Thyroid gland (tissue), 4 donors: ENCODE measurements around the gene AR.

ENCODE experiments used
- POLR2A ChIP-seq, 2 donors: fragments of 450-650 bp; IDR thresholded peaks; one replicate each; pipeline ENCODE4 v1.6.1; 2017; ENCODE audit warnings: antibody characterized with exemption in 2 of 2, mild to moderate bottlenecking in 2 of 2, moderate library complexity in 1 of 2
- TF ChIP-seq, protein P1 (sequence below), 6 experiments: fragments of 200-600 bp in 3 of 6; fragments of 450-650 bp in 3 of 6; sonication (generic) in 3 of 6; IDR thresholded peaks; one replicate each; pipeline ENCODE4 v1.5.1; 2016 to 2019; ENCODE audit warnings: antibody characterized with exemption in 6 of 6, mild to moderate bottlenecking in 2 of 6, inconsistent platforms in 1 of 6, moderate library complexity in 1 of 6

GRCh38 chrX:67613366-67613765 lies 69.5 kb downstream of the AR start:
- TF ChIP-seq POLR2A (IDR thresholded peaks at IDR 0.05) = no peak
- TF ChIP-seq, protein P1, sequence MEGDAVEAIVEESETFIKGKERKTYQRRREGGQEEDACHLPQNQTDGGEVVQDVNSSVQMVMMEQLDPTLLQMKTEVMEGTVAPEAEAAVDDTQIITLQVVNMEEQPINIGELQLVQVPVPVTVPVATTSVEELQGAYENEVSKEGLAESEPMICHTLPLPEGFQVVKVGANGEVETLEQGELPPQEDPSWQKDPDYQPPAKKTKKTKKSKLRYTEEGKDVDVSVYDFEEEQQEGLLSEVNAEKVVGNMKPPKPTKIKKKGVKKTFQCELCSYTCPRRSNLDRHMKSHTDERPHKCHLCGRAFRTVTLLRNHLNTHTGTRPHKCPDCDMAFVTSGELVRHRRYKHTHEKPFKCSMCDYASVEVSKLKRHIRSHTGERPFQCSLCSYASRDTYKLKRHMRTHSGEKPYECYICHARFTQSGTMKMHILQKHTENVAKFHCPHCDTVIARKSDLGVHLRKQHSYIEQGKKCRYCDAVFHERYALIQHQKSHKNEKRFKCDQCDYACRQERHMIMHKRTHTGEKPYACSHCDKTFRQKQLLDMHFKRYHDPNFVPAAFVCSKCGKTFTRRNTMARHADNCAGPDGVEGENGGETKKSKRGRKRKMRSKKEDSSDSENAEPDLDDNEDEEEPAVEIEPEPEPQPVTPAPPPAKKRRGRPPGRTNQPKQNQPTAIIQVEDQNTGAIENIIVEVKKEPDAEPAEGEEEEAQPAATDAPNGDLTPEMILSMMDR (IDR thresholded peaks at IDR 0.05) = no peak
